ENCODE measurements around the gene KCNK10. TPM values are rescaled to one million over a fixed set of nuclear protein-coding genes. Genes with fewer than 3 reads are reported as not detected.
A peak's percentile ranks its signal among the peaks of the same experiment; 100 is the strongest.

KCNK10 gene
- total RNA-seq, 2 donors from 2014 or later: 4.9 TPM; not detected in 1

DNA sequence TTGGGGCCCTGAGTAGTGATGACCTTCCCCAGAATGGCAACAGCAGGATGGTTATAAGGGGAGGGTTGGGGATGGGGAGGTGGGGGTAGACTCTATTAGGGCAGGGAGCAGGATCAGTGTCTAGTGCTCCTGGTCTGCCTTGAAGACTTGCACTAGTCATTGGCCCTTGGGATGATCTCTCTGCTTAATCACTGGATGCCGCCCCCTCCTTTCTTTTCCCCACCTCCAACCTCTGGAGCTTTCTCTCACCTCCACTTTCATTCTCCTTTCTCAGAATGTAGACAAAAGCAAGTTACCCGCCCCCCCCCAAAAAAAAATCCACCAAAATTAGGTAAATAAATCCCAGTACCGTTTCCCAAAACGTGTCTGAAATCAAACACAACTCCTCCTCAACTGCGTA lies 2.8 kb upstream of the KCNK10 start:
- intact Hi-C loops (cut with DNase I): no loop called here
- peaks cover 32% of the 10 kb centered on the region for H3K27me3 ChIP-seq (replicated peaks; ENCODE audit: insufficient read depth)
- no peaks in the 10 kb centered on the region for H3K9me3 ChIP-seq
- no peaks in the 10 kb centered on the region for H3K4me1 ChIP-seq (replicated peaks)
- no peak for DNase-seq (ENCODE audit: low spot score)
- no peak overlapping the region for H3K4me3 ChIP-seq
- H3K27ac ChIP-seq: no peak overlapping the region
- H3K36me3 ChIP-seq: no peaks in the 10 kb centered on the region
- TF ChIP-seq POLR2AphosphoS5 (IDR thresholded peaks at IDR 0.05) (no peak), POLR2A (IDR thresholded peaks at IDR 0.05) (no peak)
- TF ChIP-seq, protein P1, sequence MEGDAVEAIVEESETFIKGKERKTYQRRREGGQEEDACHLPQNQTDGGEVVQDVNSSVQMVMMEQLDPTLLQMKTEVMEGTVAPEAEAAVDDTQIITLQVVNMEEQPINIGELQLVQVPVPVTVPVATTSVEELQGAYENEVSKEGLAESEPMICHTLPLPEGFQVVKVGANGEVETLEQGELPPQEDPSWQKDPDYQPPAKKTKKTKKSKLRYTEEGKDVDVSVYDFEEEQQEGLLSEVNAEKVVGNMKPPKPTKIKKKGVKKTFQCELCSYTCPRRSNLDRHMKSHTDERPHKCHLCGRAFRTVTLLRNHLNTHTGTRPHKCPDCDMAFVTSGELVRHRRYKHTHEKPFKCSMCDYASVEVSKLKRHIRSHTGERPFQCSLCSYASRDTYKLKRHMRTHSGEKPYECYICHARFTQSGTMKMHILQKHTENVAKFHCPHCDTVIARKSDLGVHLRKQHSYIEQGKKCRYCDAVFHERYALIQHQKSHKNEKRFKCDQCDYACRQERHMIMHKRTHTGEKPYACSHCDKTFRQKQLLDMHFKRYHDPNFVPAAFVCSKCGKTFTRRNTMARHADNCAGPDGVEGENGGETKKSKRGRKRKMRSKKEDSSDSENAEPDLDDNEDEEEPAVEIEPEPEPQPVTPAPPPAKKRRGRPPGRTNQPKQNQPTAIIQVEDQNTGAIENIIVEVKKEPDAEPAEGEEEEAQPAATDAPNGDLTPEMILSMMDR (IDR thresholded peaks at IDR 0.05): no peak
- WGBS: 10% methylated on average over 5 of the region's 5 CpGs

DNA sequence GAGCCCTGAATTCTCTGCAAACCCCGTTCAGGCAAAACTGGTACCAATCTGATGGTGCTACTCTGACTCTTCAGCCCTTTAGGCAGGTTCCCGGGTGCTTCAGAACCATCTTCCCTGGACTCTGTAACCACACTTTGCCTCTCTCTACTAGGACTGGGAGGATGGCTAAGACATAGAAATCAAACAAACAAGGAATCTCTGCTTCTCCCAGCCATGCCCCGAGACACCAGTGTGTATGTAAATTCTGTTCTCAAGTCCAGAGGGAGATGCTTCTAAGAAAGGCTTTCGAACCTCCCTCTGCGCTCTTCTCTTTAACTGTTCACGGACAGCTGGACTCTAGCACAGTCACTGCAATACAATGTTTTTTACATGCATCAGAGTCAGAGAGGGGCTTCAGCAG lies 1.9 kb upstream of the KCNK10 start:
- H3K4me3 ChIP-seq: no peak overlapping the region
- no peaks in the 10 kb centered on the region for H3K9me3 ChIP-seq
- no peaks in the 10 kb centered on the region for H3K4me1 ChIP-seq (replicated peaks)
- no peaks in the 10 kb centered on the region for H3K36me3 ChIP-seq
- no peak for TF ChIP-seq POLR2A (IDR thresholded peaks at IDR 0.05)
- no peak for TF ChIP-seq POLR2AphosphoS5 (IDR thresholded peaks at IDR 0.05)
- TF ChIP-seq, protein P1 (IDR thresholded peaks at IDR 0.05): no peak
- WGBS: 43% methylated on average over 6 of the region's 6 CpGs
- H3K27ac ChIP-seq: no peak overlapping the region
- DNase-seq (ENCODE audit: low spot score): no peak
- peaks cover 32% of the 10 kb centered on the region for H3K27me3 ChIP-seq (replicated peaks; ENCODE audit: insufficient read depth)
- intact Hi-C loops (cut with DNase I): no loop called here

DNA sequence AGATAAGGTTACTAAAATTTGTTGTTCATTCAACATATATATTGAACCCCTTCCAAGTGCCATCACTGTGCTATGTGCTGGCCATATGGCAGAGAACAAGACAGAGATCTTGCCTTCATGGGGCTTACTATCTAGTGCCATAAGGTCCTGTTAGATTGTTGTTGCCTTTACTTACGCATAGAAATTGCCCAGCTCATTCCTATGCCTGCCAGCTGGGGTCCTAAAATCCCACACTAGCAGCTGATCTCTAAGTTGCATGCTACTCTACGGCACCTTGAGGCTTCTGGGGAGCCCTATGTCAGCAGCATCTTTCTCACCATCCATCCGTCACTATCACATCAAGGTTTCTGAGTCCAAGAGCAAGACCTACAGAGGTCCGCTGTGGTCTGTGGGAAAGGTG lies 1.4 kb upstream of the KCNK10 start:
- H3K9me3 ChIP-seq: no peaks in the 10 kb centered on the region
- no peak overlapping the region for H3K27ac ChIP-seq
- peaks cover 32% of the 10 kb centered on the region for H3K27me3 ChIP-seq (replicated peaks; ENCODE audit: insufficient read depth)
- H3K4me3 ChIP-seq: no peak overlapping the region
- H3K4me1 ChIP-seq (replicated peaks): no peaks in the 10 kb centered on the region
- WGBS: 56% methylated on average over 4 of the region's 4 CpGs
- TF ChIP-seq POLR2A (IDR thresholded peaks at IDR 0.05): no peak
- H3K36me3 ChIP-seq: no peaks in the 10 kb centered on the region
- intact Hi-C loops (cut with DNase I): no loop called here
- DNase-seq (ENCODE audit: low spot score): no peak

DNA sequence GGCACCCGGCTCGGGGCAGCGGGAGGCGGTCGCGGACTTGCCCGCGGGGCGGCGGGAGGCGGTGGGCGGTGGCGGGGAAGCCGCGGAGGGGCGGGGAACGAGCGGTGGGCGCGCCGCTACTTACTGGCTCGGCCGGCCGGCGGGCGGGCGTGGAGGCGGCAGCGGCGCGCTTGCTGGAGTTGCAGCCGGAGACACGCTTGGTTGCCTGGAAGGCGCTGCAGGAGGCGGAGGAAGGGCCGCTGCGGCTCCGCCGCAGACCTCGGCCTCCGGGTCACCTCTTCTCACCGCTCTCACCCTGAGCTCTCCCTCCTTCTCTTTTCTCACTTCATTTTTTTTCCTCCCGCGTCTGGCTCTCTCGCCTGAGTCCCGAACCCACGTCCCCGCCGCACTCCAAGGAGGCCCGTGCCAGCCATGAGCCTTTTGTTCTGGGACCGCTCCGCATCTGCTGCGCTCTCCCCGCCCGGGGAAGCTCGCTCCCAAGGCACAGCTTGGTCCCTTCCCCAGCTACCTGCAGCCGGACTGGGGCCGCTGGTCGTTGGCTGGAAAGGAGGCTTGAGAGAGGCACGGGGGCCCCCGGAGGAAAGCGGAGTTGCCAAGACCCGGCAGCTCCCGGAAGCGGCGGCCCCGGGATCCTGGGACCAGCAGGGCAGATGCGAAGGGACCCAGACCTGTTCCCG lies 592 bp upstream of the KCNK10 start:
- intact Hi-C loops (cut with DNase I): no loop called here
- TF ChIP-seq, protein P1 (IDR thresholded peaks at IDR 0.05): no peak
- H3K4me3 ChIP-seq: peak overlapping the region; percentile 25 to 32
- no peak for DNase-seq (ENCODE audit: low spot score)
- no peak overlapping the region for H3K27ac ChIP-seq
- no peaks in the 10 kb centered on the region for H3K9me3 ChIP-seq
- H3K4me1 ChIP-seq (replicated peaks): no peaks in the 10 kb centered on the region
- under 1% methylated on average over 43 of the region's 69 CpGs for WGBS
- peaks cover 31% of the 10 kb centered on the region for H3K27me3 ChIP-seq (replicated peaks; ENCODE audit: insufficient read depth)
- H3K36me3 ChIP-seq: no peaks in the 10 kb centered on the region

DNA sequence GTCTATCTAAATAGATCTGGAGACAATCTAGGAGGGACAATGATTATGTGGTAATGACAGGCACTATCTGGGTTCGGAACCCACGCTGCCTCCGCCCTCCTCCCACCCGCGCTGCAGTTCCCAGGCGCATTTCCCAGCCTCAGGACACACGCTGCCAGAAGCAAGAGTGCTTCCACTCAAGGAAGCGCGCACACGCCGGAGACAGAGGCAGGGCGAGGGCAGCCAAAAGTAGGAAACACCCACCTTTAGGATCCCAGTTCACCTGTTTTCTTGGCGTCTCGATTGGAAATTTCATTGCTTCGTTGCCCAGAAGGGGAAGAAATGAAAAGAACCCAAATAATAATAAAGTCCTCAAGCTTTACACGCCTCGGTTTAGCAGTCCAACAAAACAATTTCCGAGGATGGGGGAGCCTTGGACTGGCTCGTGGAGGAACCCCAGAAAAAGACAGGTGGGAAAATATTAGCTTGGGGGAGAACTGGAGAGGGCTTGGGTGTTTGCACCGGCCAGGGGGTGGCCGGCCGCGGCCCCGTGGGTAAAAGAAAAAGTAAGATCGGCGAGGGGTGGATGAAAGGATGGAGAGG lies 474 bp downstream of the KCNK10 start:
- no peak for DNase-seq (ENCODE audit: low spot score)
- Histone ChIP-seq H3K4me3 (peak overlapping the region in 1 of 2 donors; percentile 25), H3K36me3 (no peaks in the 10 kb centered on the region), H3K27ac (no peak overlapping the region), H3K9me3 (no peaks in the 10 kb centered on the region), H3K4me1 (replicated peaks) (no peaks in the 10 kb centered on the region), H3K27me3 (replicated peaks; ENCODE audit: insufficient read depth) (peaks cover 27% of the 10 kb centered on the region)
- WGBS: under 1% methylated on average over 26 of the region's 26 CpGs
- TF ChIP-seq POLR2A (IDR thresholded peaks at IDR 0.05) (no peak), POLR2AphosphoS5 (IDR thresholded peaks at IDR 0.05) (no peak)
- TF ChIP-seq, protein P1 (IDR thresholded peaks at IDR 0.05): no peak
- intact Hi-C loops (cut with DNase I): no loop called here
